Ishikawa (cell line): ENCODE results near the gene PELI2.

Experiments used
- CEBPB ChIP-seq: IDR thresholded peaks from 2 replicates; pipeline ENCODE4 v1.6.1; 2012
- CREB1 ChIP-seq: IDR thresholded peaks from 2 replicates; pipeline ENCODE4 v1.6.1; 2012; ENCODE audit warnings: low read depth
- EGR1 ChIP-seq: IDR thresholded peaks from 2 replicates; pipeline ENCODE4 v1.6.1; 2012
- EP300 ChIP-seq: IDR thresholded peaks from 2 replicates; pipeline ENCODE4 v1.6.1; 2012; ENCODE audit warnings: borderline replicate concordance
- FOXM1 ChIP-seq: IDR thresholded peaks from 2 replicates; pipeline ENCODE4 v1.6.1; 2012; ENCODE audit warnings: low read depth, borderline replicate concordance
- NFIC ChIP-seq: IDR thresholded peaks from 2 replicates; pipeline ENCODE4 v1.6.1; 2012
- RAD21 ChIP-seq: IDR thresholded peaks from 2 replicates; pipeline ENCODE4 v1.6.1; 2012; ENCODE audit warnings: low read depth
- TAF1 ChIP-seq: IDR thresholded peaks from 2 replicates; pipeline ENCODE4 v1.6.1; 2012; ENCODE audit warnings: low read depth, mild to moderate bottlenecking
- TCF12 ChIP-seq: IDR thresholded peaks from 2 replicates; pipeline ENCODE4 v1.6.1; 2012; ENCODE audit warnings: low read depth
- TEAD4 ChIP-seq: IDR thresholded peaks from 2 replicates; pipeline ENCODE4 v1.6.1; 2012
- YY1 ChIP-seq: IDR thresholded peaks from 2 replicates; pipeline ENCODE4 v1.6.1; 2012; ENCODE audit warnings: low read depth
- ZBTB7A ChIP-seq: IDR thresholded peaks from 2 replicates; pipeline ENCODE4 v1.6.1; 2012; ENCODE audit warnings: low read depth
- TF ChIP-seq, protein P1 (sequence below): IDR thresholded peaks from 2 replicates; pipeline ENCODE4 v1.6.1; 2012
- TF ChIP-seq, protein P2 (sequence below): IDR thresholded peaks from 2 replicates; pipeline ENCODE4 v1.6.1; 2012; ENCODE audit warnings: low read depth, mild to moderate bottlenecking
- TF ChIP-seq, protein P3 (sequence below): IDR thresholded peaks from 2 replicates; pipeline ENCODE4 v1.6.1; 2012

PELI2 gene

GRCh38 chr14:56333359-56334292, 215.4 kb downstream of the PELI2 start:
- TF ChIP-seq NFIC (no peak), CEBPB (no peak), CREB1 (no peak), ZBTB7A (no peak), EGR1 (no peak), TCF12 (no peak), RAD21 (no peak), EP300 (no peak), TEAD4 (no peak), YY1 (no peak), FOXM1 (no peak), TAF1 (no peak)
- TF ChIP-seq, protein P1, sequence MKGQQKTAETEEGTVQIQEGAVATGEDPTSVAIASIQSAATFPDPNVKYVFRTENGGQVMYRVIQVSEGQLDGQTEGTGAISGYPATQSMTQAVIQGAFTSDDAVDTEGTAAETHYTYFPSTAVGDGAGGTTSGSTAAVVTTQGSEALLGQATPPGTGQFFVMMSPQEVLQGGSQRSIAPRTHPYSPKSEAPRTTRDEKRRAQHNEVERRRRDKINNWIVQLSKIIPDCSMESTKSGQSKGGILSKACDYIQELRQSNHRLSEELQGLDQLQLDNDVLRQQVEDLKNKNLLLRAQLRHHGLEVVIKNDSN: no peak
- TF ChIP-seq, protein P2, sequence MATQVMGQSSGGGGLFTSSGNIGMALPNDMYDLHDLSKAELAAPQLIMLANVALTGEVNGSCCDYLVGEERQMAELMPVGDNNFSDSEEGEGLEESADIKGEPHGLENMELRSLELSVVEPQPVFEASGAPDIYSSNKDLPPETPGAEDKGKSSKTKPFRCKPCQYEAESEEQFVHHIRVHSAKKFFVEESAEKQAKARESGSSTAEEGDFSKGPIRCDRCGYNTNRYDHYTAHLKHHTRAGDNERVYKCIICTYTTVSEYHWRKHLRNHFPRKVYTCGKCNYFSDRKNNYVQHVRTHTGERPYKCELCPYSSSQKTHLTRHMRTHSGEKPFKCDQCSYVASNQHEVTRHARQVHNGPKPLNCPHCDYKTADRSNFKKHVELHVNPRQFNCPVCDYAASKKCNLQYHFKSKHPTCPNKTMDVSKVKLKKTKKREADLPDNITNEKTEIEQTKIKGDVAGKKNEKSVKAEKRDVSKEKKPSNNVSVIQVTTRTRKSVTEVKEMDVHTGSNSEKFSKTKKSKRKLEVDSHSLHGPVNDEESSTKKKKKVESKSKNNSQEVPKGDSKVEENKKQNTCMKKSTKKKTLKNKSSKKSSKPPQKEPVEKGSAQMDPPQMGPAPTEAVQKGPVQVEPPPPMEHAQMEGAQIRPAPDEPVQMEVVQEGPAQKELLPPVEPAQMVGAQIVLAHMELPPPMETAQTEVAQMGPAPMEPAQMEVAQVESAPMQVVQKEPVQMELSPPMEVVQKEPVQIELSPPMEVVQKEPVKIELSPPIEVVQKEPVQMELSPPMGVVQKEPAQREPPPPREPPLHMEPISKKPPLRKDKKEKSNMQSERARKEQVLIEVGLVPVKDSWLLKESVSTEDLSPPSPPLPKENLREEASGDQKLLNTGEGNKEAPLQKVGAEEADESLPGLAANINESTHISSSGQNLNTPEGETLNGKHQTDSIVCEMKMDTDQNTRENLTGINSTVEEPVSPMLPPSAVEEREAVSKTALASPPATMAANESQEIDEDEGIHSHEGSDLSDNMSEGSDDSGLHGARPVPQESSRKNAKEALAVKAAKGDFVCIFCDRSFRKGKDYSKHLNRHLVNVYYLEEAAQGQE: no peak
- TF ChIP-seq, protein P3, sequence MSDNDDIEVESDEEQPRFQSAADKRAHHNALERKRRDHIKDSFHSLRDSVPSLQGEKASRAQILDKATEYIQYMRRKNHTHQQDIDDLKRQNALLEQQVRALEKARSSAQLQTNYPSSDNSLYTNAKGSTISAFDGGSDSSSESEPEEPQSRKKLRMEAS: no peak

- no peak for TF ChIP-seq FOXM1
- TF ChIP-seq, protein P2: no peak
- no peak for TF ChIP-seq CEBPB
- TF ChIP-seq TEAD4: no peak
- TF ChIP-seq YY1: no peak
- no peak for TF ChIP-seq TAF1
- no peak for TF ChIP-seq TCF12
- no peak for TF ChIP-seq EGR1
- TF ChIP-seq, protein P1: no peak
- TF ChIP-seq NFIC: no peak
- no peak for TF ChIP-seq EP300
- TF ChIP-seq, protein P3: no peak
These were observed 216.2 kb downstream of the PELI2 start for GRCh38 chr14:56334458-56334857.

GRCh38 chr14:56338674-56339073, 220.5 kb downstream of the PELI2 start:
- TF ChIP-seq RAD21 (no peak), YY1 (no peak), CREB1 (no peak), FOXM1 (no peak)

- peak; percentile 77 for TF ChIP-seq RAD21
- TF ChIP-seq TEAD4: no peak
These were observed 221.9 kb downstream of the PELI2 start for GRCh38 chr14:56339855-56340701.

- TF ChIP-seq RAD21 (no peak), TEAD4 (no peak), EP300 (no peak), CEBPB (no peak), TCF12 (no peak)
- TF ChIP-seq, protein P3: no peak
- TF ChIP-seq, protein P1: no peak
These were observed 222.7 kb downstream of the PELI2 start for GRCh38 chr14:56340932-56341331.
